Stimulated activated naive CD4-positive, alpha-beta T cell (primary cell): Measurements from ENCODE around the gene SLC25A21.
"Not testable (repeated sequence)": the region's sequence is repeated elsewhere in the genome, so short reads cannot be mapped to it uniquely, and the experiment has no call there.

Source experiments
- DNase-seq, 6 experiments: peaks; one replicate each; lab custom pipeline; 2025; lab: John Stamatoyannopoulos, UW

Gene SLC25A21

DNA sequence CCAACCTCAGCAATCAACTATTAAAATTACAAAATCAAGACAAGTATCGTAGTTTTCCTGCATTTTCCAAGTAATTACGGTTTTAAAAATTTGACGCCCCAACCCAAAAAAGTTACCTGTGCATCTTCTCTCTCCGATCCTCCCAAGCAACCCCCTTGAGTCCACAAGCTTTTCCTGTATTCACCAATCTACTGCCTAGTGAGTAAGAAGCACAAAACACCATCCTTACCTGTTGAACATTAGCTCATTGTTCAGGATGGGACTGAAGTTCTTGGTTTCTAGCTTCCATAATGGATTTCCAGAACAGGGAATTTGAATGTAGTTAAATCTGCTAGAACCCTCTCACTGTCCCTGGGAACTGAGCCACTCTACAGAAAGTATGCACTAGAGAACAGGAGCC lies 348.8 kb downstream of the SLC25A21 start:
- no peak for DNase-seq

DNA sequence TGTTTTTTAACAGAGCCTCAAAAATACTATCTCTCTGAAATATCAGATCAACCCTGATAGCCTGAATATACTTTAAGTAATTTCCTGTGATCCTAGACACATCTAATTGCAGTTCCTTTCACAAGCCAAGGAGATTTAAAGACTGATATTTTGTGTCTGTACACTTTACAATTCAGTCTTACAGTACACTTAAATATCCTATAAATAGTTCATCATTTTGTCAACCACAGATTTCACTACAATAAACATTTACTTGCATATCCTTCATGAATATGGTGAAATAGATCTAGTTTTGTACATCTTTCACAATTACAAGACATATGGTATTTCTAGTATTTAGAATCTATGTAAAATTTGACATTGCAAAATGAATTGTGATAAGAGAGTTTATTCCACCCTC lies 349.7 kb downstream of the SLC25A21 start:
- DNase-seq: no peak

DNA sequence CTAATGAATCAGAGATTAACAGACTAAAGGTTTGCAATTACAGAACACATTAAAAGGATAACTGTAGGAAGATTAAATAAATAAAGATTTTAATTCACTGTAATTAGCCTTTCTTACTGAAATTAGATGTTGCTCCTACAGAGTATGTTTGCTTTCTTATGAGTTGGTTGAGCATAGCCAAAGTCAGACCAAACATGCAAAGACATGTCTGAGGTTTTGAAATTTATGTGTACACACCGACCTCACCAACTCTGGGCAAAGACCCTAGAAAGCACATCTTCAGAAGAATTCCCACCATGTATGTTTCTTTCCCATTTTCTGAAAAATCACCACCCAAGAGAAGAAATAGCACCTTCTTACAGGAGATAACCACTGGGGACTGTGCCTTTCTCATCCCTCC lies 351.5 kb downstream of the SLC25A21 start:
- no peak for DNase-seq

DNA sequence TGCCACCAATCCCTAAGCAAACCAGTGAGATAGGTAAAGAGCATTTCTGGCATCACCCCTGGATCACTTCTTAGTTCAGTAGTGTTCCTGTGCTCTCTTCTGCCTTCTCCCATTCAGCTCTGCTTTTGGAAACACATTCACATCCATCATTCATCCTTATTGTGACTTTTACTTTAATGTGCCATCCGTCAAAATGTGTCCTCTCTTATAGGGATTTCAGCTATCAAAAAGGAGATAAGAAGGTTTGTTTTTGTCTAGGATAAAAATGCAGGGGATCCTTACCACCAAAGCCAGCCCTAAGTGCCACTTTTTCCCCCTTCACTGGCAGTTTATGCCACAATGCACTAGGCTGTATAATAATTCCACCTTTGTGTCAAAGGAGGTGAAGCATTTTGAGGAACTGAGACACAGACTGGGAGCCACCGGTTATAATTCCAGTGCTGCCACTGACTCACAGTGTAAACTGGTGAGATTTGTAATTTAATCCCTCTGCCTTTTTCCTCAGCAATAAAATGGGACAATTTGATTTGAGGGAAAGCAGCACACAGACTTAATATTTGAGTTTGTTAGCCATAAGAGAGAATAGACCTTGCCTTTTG lies 352.2 kb downstream of the SLC25A21 start:
- DNase-seq: no peak

DNA sequence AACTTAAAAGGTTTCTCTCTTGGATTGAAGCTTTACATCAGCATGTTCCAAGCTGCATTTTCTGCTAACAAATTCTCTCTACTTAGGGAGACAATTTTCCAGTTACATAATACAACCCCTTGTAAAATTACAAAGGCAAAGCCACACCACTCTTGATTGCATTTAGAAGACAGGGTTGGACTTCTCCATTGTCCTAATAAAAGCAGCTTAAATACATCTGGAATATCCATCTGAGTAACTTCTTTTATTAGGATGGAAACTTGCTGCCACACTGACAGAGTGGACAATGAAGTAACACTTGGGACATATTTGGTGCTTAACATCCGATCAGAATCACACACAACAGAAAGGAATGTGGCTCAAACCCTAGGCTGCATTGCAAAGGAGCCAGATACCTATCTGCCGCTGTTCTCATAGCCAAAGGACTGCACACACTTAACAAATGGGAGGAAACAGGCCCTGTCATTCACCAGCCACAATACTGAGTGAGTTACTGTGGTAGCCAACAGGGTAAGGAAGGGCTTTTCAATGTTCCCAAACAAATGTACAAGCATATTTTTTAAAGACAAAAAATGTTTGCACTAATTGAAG lies 353.5 kb downstream of the SLC25A21 start:
- DNase-seq: no peak

DNA sequence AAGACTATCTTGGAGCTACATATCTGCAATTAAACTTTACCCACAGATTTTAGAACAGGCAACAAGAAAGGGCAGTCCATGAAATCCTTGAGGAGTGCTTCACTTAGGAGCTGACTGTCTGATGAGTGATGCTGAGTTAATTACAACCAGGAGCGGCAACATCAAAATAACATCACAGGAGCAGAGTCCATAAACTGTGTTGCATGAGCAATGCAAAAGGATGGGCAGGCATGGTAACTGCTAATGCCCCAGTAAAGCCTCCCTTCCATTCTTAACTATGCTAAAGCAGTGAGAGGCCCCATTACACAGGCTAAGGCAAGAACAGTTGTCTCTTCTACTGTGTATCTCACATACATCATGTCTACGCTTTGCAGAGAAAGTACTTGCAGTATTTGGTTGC lies 354.2 kb downstream of the SLC25A21 start:
- DNase-seq: no peak

DNA sequence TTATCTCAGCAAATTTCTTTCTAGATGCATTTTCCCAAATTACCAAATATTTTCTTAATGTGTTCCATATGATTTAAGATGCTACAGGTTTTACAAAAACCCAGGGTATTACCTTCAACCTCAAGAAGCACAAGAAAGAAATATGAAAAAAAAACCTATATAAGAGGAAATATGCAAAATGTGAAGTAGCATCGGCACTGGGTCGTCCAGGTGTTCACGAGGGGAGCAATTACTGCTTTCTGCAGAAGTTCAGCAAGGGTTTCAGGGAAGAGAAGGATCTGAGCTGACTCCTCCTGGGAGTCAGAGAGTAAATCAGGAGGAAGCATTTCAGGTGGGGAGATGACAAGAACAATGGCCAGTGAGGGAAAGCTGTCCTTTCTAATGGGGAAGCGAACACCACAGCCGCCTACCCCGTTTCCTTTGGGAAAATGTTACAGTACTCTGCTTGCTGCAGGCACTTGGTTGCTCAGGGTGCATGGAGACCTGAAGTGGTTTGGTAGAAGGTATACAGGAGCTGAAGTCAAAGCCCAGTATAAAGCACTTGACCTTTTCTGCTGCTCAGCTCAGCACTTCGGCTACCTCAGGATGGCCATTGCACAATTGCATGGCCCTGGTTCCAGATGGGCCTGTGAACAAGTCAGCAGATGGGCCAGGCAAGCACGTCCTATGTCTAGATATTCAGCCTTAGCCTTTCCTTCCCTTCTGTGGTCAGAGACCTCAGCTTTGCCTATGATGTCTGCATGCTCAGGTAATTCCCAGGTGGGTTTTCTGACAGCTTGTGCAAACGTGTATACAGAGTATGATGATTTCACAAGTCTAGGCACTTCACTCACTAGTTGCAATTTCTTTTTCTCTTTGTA lies 355.1 kb downstream of the SLC25A21 start:
- no peak for DNase-seq

DNA sequence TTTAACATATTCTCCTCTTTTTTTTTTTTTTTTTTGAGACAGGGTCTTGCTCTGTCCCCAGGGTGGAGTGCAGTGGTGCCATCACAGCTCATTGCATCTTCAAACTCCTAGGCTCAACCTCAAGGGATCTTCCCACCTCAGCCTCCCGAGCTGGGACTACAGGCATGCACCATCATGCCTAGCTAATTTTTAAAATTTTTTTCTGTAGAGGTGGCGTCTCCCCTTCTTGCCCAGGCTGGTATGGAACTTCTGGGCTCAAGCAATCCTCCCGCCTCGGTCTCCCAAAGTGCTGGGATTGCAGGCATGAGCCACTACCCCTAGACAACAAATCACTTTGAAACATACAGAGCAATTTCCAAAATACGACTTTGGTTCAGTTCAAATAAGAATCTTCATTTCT lies 355.9 kb downstream of the SLC25A21 start:
- no peak for DNase-seq

DNA sequence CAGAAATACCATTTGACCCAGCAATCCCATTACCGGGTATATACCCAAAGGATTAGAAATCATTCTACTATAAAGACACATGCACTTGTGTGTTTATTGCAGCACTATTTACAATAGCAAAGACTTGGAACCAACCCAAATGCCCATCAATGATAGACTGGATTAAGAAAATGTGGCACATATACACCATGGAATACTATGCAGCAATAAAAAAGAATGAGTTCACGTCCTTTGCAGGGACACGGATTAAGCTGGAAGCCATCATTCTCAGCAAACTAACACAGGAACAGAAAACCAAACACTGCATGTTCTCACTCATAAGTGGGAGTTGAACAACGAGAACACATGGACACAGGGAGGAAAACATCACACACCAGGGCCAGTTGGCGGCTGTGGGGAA lies 357.6 kb downstream of the SLC25A21 start:
- DNase-seq: not testable (repeated sequence)

DNA sequence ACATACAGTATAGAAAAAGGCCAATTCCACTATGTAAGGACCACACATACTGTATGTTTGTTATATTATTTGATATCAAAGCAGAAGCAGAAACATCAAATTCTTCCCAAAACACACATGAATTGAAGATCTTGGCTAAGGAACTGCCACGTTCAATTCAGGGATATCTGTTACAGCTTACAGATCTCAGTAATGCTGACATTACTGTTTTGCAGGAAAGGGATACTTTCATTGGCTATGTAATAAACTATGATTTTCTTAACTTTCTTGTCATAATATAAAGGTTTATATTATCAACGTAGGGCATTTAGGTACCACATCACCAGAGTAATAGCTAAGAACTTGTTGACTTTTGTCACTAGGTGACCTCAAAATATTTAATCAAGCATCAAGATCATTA lies 362.2 kb downstream of the SLC25A21 start:
- DNase-seq: no peak

DNA sequence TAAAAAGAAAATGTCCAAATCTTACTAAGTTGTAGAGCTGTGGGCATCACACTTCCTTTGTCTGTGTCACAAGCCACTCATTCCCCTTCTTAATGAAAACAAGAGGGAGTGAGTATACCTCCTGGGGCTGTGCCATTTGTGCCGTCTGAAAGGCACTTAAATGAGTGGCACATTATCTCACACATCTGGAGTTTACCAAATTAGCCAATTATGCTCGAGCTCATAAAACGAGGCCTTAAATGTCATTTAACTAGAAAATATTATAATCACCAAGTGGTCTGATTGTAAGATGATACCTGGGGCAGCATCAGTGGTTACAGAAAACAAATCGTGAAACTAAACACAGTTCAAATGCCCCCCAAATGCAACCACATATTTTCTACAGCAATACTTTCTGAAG lies 364.7 kb downstream of the SLC25A21 start:
- DNase-seq: no peak

DNA sequence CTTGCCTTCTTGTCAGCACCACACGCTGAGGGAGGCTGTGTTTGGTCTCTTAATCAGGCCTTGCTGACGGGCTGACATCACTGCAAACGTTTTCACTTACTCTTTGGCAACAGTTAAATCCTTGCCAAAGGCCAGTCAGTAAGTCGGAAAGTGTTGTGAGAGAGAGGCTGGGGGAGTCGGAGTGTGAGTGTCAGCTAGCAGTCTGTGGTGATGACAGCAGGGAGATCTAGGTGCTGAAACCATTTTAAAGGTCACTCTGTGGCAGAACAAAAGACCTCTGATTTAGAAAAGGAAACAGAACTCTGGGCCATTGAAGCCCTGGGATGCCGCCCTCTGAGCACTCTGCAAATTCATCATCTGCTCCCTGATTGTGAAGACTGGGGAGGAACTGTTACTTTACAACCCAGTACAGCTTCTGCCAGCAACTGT lies 367.3 kb downstream of the SLC25A21 start:
- no peak for DNase-seq

DNA sequence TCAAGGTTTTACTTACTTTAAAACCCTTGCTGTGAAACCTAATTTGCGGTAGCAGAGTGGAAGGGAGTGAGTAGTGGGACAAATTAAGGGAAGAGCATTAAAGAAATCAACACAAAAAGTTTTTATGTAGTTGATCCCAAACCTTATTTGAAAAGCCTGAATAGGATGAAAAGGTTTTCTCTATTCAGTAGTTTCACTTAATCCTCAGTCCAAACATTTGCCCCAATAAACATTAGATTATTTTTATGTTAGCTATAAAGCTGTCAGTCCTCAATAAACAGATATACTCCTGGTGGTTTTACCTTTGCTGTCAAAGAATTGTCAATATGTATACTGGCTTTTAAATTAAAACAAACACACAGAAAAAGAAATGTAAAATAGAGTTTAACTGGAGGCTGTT lies 374.8 kb downstream of the SLC25A21 start:
- DNase-seq: no peak

DNA sequence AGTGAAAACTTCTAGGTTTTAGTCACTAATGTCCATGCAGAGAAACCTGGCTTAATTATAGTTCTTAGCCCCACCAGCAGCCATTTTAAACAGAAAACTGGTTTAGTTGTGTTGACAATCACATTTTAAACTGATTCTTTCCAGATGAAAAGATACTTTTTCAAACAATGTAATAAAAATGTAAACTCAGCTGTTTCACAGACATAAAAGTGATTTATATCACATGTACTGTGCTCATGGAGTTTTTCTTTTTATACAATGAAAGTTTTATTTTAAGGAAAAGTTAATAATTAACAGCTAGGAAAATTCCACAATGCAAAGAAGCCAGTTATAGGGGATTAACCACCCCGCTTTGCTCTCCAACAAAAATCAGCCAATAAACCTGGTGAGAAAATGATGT lies 381.0 kb downstream of the SLC25A21 start:
- DNase-seq: no peak

DNA sequence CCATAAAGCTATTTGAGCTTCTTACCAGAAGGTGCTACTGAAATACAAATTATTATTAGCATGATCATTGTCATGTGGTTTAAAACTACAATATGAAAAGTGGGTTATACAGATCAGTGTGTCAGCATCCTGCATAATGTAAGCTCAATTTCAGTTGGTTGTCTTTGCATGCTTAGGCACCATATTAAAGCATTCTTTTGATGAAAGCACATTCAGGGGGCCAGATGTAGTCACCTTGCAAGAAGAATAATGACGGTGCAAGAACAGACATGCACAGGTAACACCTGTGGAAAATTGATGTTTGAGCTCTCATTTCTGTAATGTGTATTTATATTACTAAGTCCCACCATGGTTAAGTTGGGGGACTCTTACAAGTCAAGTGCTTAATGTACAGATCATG lies 386.9 kb downstream of the SLC25A21 start:
- DNase-seq: no peak

DNA sequence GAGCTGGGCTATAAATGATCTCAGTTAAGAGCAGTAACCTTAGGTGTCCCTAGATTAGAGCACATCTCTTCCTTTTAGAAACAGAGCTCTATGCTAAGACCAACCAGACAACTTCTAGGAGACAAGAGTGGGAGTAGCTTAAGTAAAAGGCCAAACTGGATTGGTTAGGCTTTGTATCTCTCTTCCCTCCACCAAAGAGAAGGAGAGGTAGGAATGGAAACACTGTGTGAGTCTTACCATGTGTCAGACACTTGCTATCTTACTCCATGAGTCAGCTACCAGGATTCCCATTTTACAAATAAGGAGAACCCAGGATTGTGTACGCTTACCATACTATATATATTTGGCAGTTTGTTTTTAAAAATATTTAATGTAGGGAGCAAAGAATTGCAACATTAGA lies 387.9 kb downstream of the SLC25A21 start:
- no peak for DNase-seq

DNA sequence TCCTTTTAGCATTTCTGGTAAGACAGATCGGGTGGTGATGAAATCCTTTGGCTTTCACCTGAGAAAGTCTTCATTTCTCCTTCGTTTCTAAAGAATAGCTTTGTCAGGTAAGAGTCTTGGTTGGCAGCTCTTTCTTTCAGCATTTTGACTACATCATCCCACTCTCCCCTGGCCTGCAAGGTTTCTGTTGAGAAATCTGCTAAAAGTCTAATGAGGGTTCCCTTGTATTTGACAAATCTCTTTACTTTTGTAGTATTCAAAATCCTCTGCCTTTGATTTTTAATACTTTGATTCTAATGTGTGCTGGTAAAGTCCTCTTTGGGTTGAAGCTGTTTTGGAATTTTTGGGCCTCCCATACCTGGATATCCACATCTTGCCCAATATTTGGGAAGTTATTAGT lies 390.5 kb downstream of the SLC25A21 start:
- DNase-seq: no peak

DNA sequence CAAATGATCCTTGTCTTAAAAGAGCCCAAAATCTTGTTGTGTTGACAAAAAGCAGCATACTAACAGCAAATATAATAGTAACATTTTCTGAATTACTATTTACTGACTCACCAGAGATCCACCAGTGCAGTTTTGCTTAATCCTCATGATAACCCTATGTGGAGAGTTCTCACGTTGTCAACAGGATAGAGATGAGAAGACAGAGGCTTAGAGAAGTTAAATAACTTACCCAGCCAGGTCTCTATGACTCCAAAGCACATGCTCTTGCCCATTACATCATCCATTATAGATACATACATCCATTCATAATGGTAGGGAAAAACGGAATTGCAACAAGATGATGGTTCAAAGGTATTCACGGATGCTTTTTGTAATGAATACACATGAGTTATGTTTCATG lies 398.8 kb downstream of the SLC25A21 start:
- no peak for DNase-seq

DNA sequence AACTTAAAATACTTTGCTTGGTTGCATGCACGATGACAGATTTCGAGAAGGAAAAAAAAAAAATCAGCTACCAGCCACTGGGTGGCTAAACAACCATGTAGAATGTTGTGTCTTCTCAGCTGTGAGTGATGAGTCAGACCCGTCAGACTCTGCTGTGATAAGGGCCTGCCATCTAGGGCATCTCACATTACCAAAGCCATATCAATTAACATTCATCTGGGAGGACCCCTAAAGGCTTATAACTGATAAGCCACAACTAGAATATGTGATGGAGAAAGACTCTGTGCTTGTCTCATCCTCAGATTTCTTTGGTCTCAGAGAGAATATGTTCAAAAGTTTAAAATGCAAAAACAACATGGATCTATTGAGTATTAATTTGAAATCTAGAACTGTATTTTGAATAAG lies 399.3 kb downstream of the SLC25A21 start:
- DNase-seq: no peak

DNA sequence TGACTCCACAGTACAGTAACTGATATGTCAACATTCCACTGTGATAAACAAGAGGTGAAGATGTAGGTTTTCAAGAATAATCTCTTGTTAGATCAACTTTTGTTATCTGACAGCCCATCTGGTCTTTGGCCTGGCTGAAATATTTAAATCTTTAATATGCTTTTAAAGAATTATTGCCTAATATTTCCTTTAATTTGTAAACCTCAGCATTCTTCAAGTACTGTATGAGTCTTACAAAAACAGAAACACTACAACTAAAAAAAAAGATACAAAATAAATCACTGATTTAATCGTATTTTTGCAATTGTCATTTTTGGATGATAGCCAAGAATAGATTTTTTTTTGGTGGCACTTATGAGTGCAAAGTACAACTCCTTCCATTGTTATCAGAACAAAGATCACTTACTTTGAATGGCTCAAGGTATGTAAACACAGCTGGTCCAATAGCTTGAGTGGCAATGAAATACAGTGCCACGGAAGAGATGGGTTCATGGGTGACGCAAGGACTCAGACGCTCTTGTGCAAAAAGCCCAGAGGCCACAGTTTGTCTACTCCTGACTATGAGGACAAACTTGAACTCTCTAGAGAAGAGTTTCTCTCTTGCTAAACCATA lies 401.3 kb downstream of the SLC25A21 start:
- DNase-seq: no peak

DNA sequence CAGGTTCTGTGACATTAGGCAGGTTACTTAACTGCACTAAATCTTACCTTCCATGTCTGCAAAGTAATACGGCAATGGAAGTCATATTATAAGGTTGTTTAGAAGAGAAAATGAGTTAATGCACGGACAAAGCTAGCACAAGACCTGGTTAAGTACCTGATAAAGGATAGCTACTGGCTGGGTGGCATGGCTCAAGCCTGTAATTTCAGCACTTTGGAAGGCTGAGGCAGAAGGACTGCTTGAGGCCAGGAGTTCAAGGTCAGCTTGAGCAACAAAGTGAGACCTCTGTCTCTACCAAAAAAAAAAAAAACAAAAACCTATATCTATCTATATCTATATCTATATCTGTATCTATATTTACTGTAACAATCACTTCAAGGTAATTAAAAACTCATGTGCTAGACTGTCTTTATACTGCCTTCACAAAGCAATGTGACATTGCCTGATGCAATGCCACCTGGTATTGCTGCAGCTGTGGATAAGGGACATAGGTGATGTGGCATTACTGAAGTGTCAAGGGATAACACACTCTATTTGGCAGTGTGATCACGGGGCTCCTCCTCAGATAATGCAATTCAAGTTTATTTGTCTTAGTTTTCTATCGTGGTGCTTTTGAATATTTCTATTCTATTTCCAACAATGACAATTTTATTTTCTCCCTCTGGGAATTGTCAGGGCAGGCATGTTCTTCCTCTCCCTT lies 403.6 kb downstream of the SLC25A21 start:
- DNase-seq: no peak

DNA sequence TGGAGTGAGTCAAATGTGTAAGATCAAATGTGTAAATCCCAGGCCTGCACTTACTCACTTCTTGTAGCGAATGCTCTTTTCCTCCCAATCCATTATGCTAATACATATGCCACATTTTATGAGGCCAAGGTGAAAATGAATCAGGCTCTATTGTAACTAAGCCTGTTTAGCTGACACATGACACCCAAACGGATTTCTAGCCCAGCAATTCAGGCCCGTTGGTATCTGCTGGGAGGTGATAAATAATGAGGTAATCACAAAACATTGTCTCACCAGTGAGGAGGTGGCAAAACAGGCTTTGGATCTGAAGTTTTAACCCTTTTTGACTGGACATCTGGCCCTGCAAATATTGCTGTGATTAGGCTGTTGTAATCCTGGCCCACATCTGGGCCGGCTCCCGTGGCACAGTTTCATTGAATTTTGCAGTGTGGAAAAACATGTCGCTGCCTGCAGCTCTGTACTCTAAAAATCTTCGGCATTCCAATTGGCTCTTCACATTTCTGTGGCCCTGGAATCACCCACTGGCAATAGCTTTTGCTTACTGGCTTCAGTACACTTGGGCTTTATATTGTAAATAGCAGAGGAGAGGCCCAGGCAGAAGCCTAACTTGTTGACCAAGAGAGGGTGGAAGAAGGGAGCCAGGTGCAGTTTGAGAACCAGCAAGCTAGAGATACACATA lies 404.7 kb downstream of the SLC25A21 start:
- DNase-seq: no peak
